Mesenchymal stem cell (in vitro differentiated cells and primary cell): ENCODE data around the gene IFT122.
"Not testable (repeated sequence)": the region's sequence is repeated elsewhere in the genome, so short reads cannot be mapped to it uniquely, and the experiment has no call there.

Experiments
- DNase-seq: peaks from one replicate; pipeline ENCODE4 v3.0.0-alpha.2; 2013
- H2AFZ ChIP-seq: one replicate; pipeline ENCODE4 v1.6.1; 2013; ENCODE audit warnings: low read depth, mild to moderate bottlenecking, control low read depth, inconsistent platforms, low read length, moderate library complexity
- H2AK5ac ChIP-seq: 2 replicates; pipeline ENCODE4 v1.6.1; 2013; ENCODE audit warnings: low read length, moderate library complexity, mild to moderate bottlenecking, inconsistent platforms; ENCODE audit not compliant: severe bottlenecking
- H2BK120ac ChIP-seq: one replicate; pipeline ENCODE4 v1.6.1; 2013; ENCODE audit warnings: low read depth, mild to moderate bottlenecking, inconsistent platforms, low read length, moderate library complexity
- H2BK12ac ChIP-seq, 2 experiments: one replicate each; pipeline ENCODE4 v1.6.1; 2013; ENCODE audit warnings: inconsistent platforms in 2 of 2, low read length in 2 of 2, mild to moderate bottlenecking in 2 of 2, moderate library complexity in 2 of 2, control low read depth in 1 of 2
- H2BK15ac ChIP-seq: one replicate; pipeline ENCODE4 v1.6.1; 2013; ENCODE audit warnings: mild to moderate bottlenecking, low read depth, inconsistent platforms; ENCODE audit not compliant: poor library complexity, severe bottlenecking
- H2BK5ac ChIP-seq: 2 replicates; pipeline ENCODE4 v1.6.1; 2013; ENCODE audit warnings: low read depth, mild to moderate bottlenecking, low read length, control low read depth, inconsistent platforms; ENCODE audit not compliant: poor library complexity, severe bottlenecking
- H3K14ac ChIP-seq, 2 experiments: one replicate each; pipeline ENCODE4 v1.6.1; 2013; ENCODE audit warnings: inconsistent platforms in 2 of 2, low read length in 2 of 2, control low read depth in 1 of 2, mild to moderate bottlenecking in 1 of 2, moderate library complexity in 1 of 2
- H3K18ac ChIP-seq, 2 experiments: one replicate each; pipeline ENCODE4 v1.6.1; 2013; ENCODE audit warnings: inconsistent platforms in 2 of 2, low read length in 2 of 2, control low read depth in 1 of 2, low read depth in 1 of 2, mild to moderate bottlenecking in 1 of 2
- H3K23ac ChIP-seq, 2 experiments: one replicate each; pipeline ENCODE4 v1.6.1; 2013; ENCODE audit warnings: inconsistent platforms in 2 of 2, low read length in 2 of 2, mild to moderate bottlenecking in 2 of 2, moderate library complexity in 2 of 2, control low read depth in 1 of 2
- H3K27ac ChIP-seq: 2 replicates; pipeline ENCODE4 v1.5.1; 2013; ENCODE audit warnings: mild to moderate bottlenecking, moderate library complexity, low read length, control low read depth, inconsistent platforms; ENCODE audit not compliant: poor library complexity, severe bottlenecking
- H3K27me3 ChIP-seq, 2 experiments: 2 replicates each; pipeline versions ENCODE4 v1.6.1 to v1.7.0; 2013; ENCODE audit warnings: low read length in 2 of 2, mild to moderate bottlenecking in 2 of 2, moderate library complexity in 2 of 2, control low read depth in 1 of 2, inconsistent platforms in 1 of 2; ENCODE audit not compliant: control insufficient read depth in 1 of 2, insufficient read depth in 1 of 2
- H3K36me3 ChIP-seq, 2 experiments: 2 replicates each; pipeline versions ENCODE4 v1.6.1 to v1.7.0; 2013; ENCODE audit warnings: low read length in 2 of 2, control low read depth in 1 of 2, inconsistent platforms in 1 of 2, low read depth in 1 of 2, mild to moderate bottlenecking in 1 of 2; ENCODE audit not compliant: insufficient read depth in 2 of 2, control insufficient read depth in 1 of 2
- H3K4ac ChIP-seq, 2 experiments: one replicate each; pipeline ENCODE4 v1.6.1; 2013; ENCODE audit warnings: inconsistent platforms in 2 of 2, low read length in 2 of 2, mild to moderate bottlenecking in 2 of 2, moderate library complexity in 2 of 2, control low read depth in 1 of 2, low read depth in 1 of 2
- H3K4me1 ChIP-seq: 2 replicates; pipeline ENCODE4 v1.6.1; 2013; ENCODE audit warnings: low read depth, low read length, control low read depth; ENCODE audit not compliant: control insufficient read depth, insufficient read depth
- H3K4me2 ChIP-seq: 2 replicates; pipeline ENCODE4 v1.6.1; 2013; ENCODE audit warnings: low read length, mild to moderate bottlenecking, inconsistent platforms; ENCODE audit not compliant: poor library complexity, severe bottlenecking
- H3K4me3 ChIP-seq, 2 experiments: 2 replicates each; pipeline versions ENCODE4 v1.5.1 to v1.7.0; 2013; ENCODE audit warnings: low read length in 2 of 2, mild to moderate bottlenecking in 2 of 2, control low read depth in 1 of 2, low read depth in 1 of 2; ENCODE audit not compliant: insufficient read depth in 1 of 2
- H3K79me1 ChIP-seq: replicated peaks from 2 replicates; pipeline ENCODE4 v1.6.1; 2013; ENCODE audit warnings: mild to moderate bottlenecking, control low read depth, low read length, inconsistent platforms; ENCODE audit not compliant: poor library complexity, severe bottlenecking
- H3K9ac ChIP-seq: 2 replicates; pipeline ENCODE4 v1.7.0; 2013; ENCODE audit warnings: mild to moderate bottlenecking, low read length, moderate library complexity
- H3K9me3 ChIP-seq: 2 replicates; pipeline ENCODE4 v1.7.0; 2013; ENCODE audit warnings: mild to moderate bottlenecking, low read length; ENCODE audit not compliant: control insufficient read depth
- H4K8ac ChIP-seq: one replicate; pipeline ENCODE4 v1.6.1; 2013; ENCODE audit warnings: inconsistent platforms, mild to moderate bottlenecking, low read length, moderate library complexity
- H4K91ac ChIP-seq: one replicate; pipeline ENCODE4 v1.6.1; 2013; ENCODE audit warnings: mild to moderate bottlenecking, low read length, inconsistent platforms
- WGBS: methylation state at CpG from one replicate; pipeline ENCODE4 v1.1.7; 2013; ENCODE audit warnings: mixed read lengths; 5-methylcytosine and 5-hydroxymethylcytosine counted together

Gene IFT122

DNA sequence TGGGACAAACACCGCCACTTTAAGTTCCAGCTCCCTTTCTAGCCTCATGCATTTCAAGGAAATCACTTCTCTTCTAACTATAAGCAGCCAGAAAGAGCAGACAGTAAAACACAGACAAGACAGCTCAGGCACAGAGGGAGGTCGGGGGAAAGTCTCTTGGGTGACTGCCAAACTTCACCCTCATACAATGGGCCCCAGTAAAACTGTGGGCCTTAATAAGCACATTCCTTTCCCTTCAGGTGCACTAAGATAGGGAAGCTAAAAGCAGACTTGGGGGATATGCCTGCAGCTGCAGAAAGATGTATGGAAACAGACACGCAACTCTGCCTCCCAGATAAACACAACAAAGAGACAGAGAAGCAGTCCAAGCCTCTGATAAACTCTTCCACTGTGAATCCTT, 26.8 kb upstream of the IFT122 start:
- not testable (repeated sequence) for H4K91ac ChIP-seq, H2BK120ac ChIP-seq, H3K27me3 ChIP-seq, H2BK15ac ChIP-seq, H4K8ac ChIP-seq, H2BK5ac ChIP-seq, H3K79me1 ChIP-seq, DNase-seq, H3K4me3 ChIP-seq, H2BK12ac ChIP-seq, H2AK5ac ChIP-seq, H3K14ac ChIP-seq, H2AFZ ChIP-seq, H3K36me3 ChIP-seq, H3K4me2 ChIP-seq, H3K23ac ChIP-seq, H3K9me3 ChIP-seq
- peak overlapping the region; percentile 26 for H3K9ac ChIP-seq
- WGBS, result 37% methylated on average over 3 of the region's 3 CpGs
- H3K4me1 ChIP-seq, result peaks cover 14% of the 10 kb centered on the region
- peak overlapping the region; percentile 93 for H3K27ac ChIP-seq
- peak overlapping the region; percentile 66 to 94 for H3K18ac ChIP-seq
- H3K4ac ChIP-seq, result peak overlapping the region in 1 of 2 experiments; percentile 89

DNA sequence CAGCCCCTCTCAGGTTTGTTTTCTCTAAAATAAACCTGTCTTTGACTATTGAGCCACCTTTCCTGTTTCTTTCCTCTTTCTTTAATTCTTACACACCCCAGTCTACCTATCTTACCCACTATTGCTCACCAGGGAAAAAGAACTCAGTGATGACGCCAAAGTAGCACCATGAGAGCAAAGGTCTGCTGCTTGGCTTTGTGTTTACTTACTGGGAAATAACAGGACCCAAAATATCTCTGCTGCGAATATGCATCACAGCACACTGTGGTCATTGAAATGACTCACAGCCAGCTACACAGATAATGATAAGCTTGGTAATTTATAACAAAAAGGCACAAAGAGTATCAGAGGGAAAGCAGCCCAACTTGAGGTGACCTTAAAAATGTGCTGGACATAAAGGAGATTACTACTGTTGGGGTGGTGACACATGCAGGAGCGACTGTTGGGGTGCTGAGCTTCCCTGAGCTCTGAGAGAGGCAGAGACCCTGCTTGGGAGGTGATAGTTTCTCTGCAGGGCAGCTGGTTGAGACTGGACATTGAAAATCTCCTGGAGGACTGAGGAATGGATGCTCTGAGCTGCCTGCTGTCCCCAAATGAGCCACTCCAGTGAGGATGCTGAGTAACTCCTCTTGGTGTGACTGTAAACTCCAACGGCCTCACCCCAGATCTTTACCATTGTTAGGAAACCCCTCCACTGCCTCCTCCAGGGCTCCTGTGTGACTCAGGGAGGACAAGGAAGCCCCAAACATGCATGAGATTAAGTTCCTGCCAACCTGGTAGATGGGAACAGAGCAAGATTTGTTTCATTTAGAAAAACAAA, 26.1 kb upstream of the IFT122 start:
- peak overlapping the region; percentile 26 for H3K9ac ChIP-seq
- peak overlapping the region; percentile 60 to 93 for H3K4ac ChIP-seq
- H3K79me1 ChIP-seq, result no peaks in the 10 kb centered on the region
- peak overlapping the region; percentile 51 for H3K4me2 ChIP-seq
- 30% methylated on average over 3 of the region's 4 CpGs for WGBS
- H3K4me3 ChIP-seq, result no peak overlapping the region
- H3K36me3 ChIP-seq, result no peaks in the 10 kb centered on the region
- no peak overlapping the region for H2AFZ ChIP-seq
- no peaks in the 10 kb centered on the region for H3K27me3 ChIP-seq
- peak overlapping the region; percentile 90 for H4K91ac ChIP-seq
- peak overlapping the region; percentile 93 to 97 for H2BK12ac ChIP-seq
- H2AK5ac ChIP-seq, result peak overlapping the region; percentile 92
- H2BK120ac ChIP-seq, result peak overlapping the region; percentile 4
- DNase-seq, result peak; percentile 98
- peak overlapping the region; percentile 27 for H4K8ac ChIP-seq
- H3K9me3 ChIP-seq, result no peaks in the 10 kb centered on the region
- peak overlapping the region; percentile 66 to 93 for H3K18ac ChIP-seq
- no peak overlapping the region for H3K14ac ChIP-seq
- peak overlapping the region; percentile 35 for H2BK5ac ChIP-seq
- peak overlapping the region; percentile 73 for H2BK15ac ChIP-seq
- peak overlapping the region; percentile 93 for H3K27ac ChIP-seq
- H3K4me1 ChIP-seq, result peaks cover 14% of the 10 kb centered on the region
- no peak overlapping the region for H3K23ac ChIP-seq

DNA sequence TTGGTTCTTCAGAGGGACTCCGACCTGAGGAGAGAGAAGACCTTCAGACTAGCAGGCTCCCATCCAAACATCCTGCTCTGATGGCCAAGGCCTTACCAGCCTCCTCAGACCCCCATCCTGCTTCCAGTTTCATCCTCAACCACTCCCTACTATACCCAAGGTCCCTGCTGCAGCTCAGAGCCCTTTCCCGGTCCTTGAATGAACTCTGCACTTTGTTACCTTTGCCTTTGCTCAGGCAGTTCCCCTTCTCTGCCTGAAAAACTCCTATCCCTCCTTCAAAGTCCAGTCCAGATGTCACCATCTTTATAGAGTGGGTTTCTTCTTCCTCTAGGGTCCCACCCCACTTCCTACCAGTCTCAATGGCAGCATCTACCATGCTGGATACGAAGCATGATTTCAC, 24.6 kb upstream of the IFT122 start:
- no peak overlapping the region for H3K23ac ChIP-seq
- peak overlapping the region in 1 of 2 experiments; percentile 10 for H3K14ac ChIP-seq
- no peak overlapping the region for H4K91ac ChIP-seq
- H3K4me2 ChIP-seq, result no peak overlapping the region
- H2AFZ ChIP-seq, result no peak overlapping the region
- no peak overlapping the region for H3K9ac ChIP-seq
- peaks cover 14% of the 10 kb centered on the region for H3K4me1 ChIP-seq
- H2BK12ac ChIP-seq, result peak overlapping the region; percentile 90 to 100
- no peaks in the 10 kb centered on the region for H3K36me3 ChIP-seq
- H3K27ac ChIP-seq, result no peak overlapping the region
- H3K4ac ChIP-seq, result peak overlapping the region in 1 of 2 experiments; percentile 3
- no peaks in the 10 kb centered on the region for H3K79me1 ChIP-seq
- DNase-seq, result no peak
- no peak overlapping the region for H2BK15ac ChIP-seq
- no peaks in the 10 kb centered on the region for H3K9me3 ChIP-seq
- no peak overlapping the region for H3K4me3 ChIP-seq
- no peak overlapping the region for H2AK5ac ChIP-seq
- no peak overlapping the region for H4K8ac ChIP-seq
- H3K18ac ChIP-seq, result peak overlapping the region; percentile 56 to 97
- no peak overlapping the region for H2BK120ac ChIP-seq
- 96% methylated on average over 3 of the region's 3 CpGs for WGBS
- no peak overlapping the region for H2BK5ac ChIP-seq
- no peaks in the 10 kb centered on the region for H3K27me3 ChIP-seq

DNA sequence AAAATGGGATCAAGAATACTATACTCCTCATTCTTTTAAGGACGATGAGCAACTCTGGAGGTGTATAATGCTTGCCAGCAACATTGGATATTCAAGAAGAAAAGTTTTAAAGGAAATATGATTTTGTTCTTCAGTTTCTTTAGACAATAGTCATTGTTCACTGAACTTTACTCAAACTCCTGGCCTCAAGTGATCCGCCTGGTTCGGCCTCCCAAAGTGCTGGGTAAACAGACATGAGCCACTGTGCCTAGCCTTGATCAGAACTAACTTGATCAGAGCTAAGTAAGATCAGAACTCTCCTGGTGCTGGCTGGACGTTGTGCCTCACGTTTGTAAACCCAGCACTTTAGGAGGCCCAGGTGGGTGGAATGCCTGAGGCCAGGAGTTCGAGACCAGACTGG, 24.2 kb upstream of the IFT122 start:
- DNase-seq, result no peak
- H3K18ac ChIP-seq, result peak overlapping the region; percentile 17 to 49
- H3K4me2 ChIP-seq, result no peak overlapping the region
- 79% methylated on average over 5 of the region's 6 CpGs for WGBS
- no peaks in the 10 kb centered on the region for H3K9me3 ChIP-seq
- H2BK120ac ChIP-seq, result no peak overlapping the region
- no peak overlapping the region for H2BK15ac ChIP-seq
- no peak overlapping the region for H3K4me3 ChIP-seq
- no peaks in the 10 kb centered on the region for H3K27me3 ChIP-seq
- H3K79me1 ChIP-seq, result no peaks in the 10 kb centered on the region
- H3K27ac ChIP-seq, result no peak overlapping the region
- no peak overlapping the region for H3K14ac ChIP-seq
- H3K4ac ChIP-seq, result peak overlapping the region; percentile 52 to 59
- peaks cover 14% of the 10 kb centered on the region for H3K4me1 ChIP-seq
- H4K8ac ChIP-seq, result no peak overlapping the region
- peak overlapping the region; percentile 81 for H2AK5ac ChIP-seq
- no peak overlapping the region for H2BK5ac ChIP-seq
- H3K23ac ChIP-seq, result no peak overlapping the region
- H2BK12ac ChIP-seq, result peak overlapping the region; percentile 79 to 88
- no peak overlapping the region for H2AFZ ChIP-seq
- no peaks in the 10 kb centered on the region for H3K36me3 ChIP-seq
- H4K91ac ChIP-seq, result peak overlapping the region; percentile 60
- no peak overlapping the region for H3K9ac ChIP-seq
